Neutrophil (primary cell): ENCODE data around the gene VAMP5.
A peak's percentile ranks its signal among the peaks of the same experiment; 100 is the strongest.
"Not testable (repeated sequence)": the region's sequence is repeated elsewhere in the genome, so short reads cannot be mapped to it uniquely, and the experiment has no call there.

Experiments used
- H3K27ac ChIP-seq: fragments of 200-600 bp; sonication (generic); 2 replicates; pipeline ENCODE4 v1.5.1; 2016; ENCODE audit warnings: mild to moderate bottlenecking, moderate library complexity
- H3K27me3 ChIP-seq: fragments of 200-600 bp; sonication (generic); 2 replicates; pipeline ENCODE4 v1.6.0; 2016; ENCODE audit warnings: mild to moderate bottlenecking
- H3K36me3 ChIP-seq: fragments of 200-600 bp; sonication (generic); 2 replicates; pipeline ENCODE4 v1.5.1; 2017
- H3K4me1 ChIP-seq, 2 experiments: fragments of 200-600 bp in 1 of 2; sonication (generic) in 1 of 2; 1 replicate in 1 of 2; 2 replicates in 1 of 2; pipeline versions ENCODE4 v1.5.1 to v1.6.1; 2013 to 2016; ENCODE audit warnings: low read depth in 1 of 2, low read length in 1 of 2, mild to moderate bottlenecking in 1 of 2, moderate library complexity in 1 of 2; ENCODE audit not compliant: control insufficient read depth in 1 of 2, insufficient read depth in 1 of 2
- H3K4me3 ChIP-seq, 2 experiments: fragments of 200-600 bp in 1 of 2; sonication (generic) in 1 of 2; 1 replicate in 1 of 2; 2 replicates in 1 of 2; pipeline ENCODE4 v1.5.1; 2013 to 2016; ENCODE audit warnings: low read depth in 1 of 2, low read length in 1 of 2, mild to moderate bottlenecking in 1 of 2, moderate library complexity in 1 of 2
- H3K9me3 ChIP-seq: fragments of 200-600 bp; sonication (generic); 2 replicates; pipeline ENCODE4 v1.5.1; 2016
- TF ChIP-seq, protein P1 (sequence below): fragments of 200-600 bp; sonication (generic); IDR thresholded peaks from 2 replicates; pipeline ENCODE4 v1.5.1; 2016; ENCODE audit warnings: antibody characterized with exemption

VAMP5 gene

DNA sequence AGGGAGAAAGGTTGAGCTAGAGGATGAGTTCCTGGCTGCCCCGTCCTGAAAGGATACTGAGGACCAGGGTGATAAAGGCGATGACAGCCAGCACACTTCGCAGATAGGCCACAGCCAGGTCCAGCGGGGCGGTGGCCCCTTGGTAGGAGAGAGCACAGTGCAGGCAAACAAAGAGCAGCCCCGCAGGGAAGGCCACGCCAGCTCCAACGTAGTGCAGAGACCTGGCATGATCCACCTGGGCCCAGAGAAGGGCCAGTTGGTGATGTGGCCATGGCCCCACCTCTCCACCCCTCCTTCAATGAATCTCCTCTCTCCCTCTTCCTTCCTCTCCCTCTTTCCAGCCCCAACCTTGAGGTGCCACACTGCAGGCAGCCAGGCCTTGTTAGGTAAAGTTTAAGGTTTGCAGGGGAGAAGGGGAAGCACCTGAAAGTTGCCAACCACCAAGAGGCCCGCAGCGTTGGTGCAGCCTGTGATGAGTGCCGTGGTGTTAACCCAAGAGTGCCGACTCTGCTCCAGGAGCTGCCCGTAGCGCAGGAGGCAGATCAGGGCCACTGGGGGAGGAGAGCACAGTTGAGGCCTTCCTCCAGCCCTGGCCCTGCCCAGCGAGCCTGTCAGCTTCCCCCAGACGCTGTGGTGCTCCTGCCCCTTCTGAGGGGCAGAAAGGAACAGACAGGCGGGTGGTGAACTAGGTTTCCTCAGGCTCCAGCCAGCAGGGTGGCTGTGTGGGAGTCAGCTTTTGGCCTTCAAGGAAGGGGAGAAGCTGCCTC lies 15.4 kb downstream of the VAMP5 start:
- Histone ChIP-seq H3K27ac (no peak overlapping the region), H3K9me3 (no peaks in the 10 kb centered on the region), H3K36me3 (peaks cover 39% of the 10 kb centered on the region), H3K4me3 (no peak overlapping the region), H3K4me1 (peaks cover 45 to 54% of the 10 kb centered on the region in 2 experiments), H3K27me3 (peaks cover 14% of the 10 kb centered on the region)
- TF ChIP-seq, protein P1, sequence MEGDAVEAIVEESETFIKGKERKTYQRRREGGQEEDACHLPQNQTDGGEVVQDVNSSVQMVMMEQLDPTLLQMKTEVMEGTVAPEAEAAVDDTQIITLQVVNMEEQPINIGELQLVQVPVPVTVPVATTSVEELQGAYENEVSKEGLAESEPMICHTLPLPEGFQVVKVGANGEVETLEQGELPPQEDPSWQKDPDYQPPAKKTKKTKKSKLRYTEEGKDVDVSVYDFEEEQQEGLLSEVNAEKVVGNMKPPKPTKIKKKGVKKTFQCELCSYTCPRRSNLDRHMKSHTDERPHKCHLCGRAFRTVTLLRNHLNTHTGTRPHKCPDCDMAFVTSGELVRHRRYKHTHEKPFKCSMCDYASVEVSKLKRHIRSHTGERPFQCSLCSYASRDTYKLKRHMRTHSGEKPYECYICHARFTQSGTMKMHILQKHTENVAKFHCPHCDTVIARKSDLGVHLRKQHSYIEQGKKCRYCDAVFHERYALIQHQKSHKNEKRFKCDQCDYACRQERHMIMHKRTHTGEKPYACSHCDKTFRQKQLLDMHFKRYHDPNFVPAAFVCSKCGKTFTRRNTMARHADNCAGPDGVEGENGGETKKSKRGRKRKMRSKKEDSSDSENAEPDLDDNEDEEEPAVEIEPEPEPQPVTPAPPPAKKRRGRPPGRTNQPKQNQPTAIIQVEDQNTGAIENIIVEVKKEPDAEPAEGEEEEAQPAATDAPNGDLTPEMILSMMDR: no peak

DNA sequence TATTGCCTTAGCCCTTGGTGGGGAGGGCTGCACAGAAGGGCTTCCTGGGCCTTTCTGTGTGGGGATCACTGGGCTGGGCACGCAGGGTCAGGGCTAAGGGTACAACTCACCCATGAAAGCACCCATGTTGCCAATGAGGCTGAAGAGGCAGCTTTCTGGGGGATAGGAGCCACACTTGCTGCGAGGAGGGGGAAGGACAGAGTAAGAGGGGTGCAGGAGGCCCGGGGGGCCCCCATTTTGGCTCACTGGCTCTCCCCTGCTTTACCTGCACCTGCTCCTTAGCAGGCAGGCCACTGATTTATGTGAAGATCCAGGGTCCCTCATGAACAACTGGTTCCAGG lies 16.0 kb downstream of the VAMP5 start:
- Histone ChIP-seq H3K9me3 (no peaks in the 10 kb centered on the region), H3K4me3 (no peak overlapping the region), H3K36me3 (peaks cover 39% of the 10 kb centered on the region), H3K27ac (no peak overlapping the region), H3K27me3 (peaks cover 14% of the 10 kb centered on the region), H3K4me1 (peaks cover 46 to 54% of the 10 kb centered on the region in 2 experiments)
- TF ChIP-seq, protein P1: no peak

DNA sequence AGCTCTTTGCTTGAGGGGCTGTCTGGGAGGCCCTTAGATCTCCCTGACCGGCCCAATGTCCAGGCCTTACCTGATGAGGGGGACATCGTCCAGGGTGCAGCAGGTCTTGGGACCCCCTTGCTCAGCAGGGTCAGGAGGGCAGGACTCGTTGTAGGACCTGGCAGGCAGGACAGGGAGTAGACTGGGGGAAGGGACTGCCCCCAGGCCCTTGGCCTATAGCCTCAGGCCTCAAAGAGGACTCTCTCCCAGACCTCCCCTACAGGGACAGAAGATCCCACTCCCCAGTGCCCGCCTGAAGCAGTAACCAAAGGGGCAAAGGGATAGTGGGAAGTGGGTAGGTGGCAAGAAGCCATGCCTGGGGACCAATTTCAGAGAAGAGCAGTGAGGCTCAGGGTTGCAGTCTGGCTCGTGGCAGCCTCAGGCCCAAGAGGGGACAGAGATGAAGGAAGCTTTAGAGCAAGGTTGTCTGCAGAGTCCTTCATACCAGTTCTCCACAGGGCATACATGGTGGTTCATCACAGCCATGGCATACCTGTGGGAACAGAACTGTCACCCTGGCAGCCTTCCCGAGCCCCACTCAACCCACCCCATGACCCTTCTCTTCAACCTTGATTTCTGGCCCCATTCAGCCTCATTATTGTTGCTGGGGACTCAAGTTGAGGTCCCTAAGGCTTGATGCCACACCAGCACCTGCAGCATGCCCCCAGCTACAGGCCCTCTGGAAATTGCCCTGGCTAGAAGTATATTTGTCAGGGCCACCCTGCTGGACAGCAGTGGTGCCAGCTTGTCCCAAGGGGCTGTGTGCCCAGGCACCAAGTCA lies 16.9 kb downstream of the VAMP5 start:
- Histone ChIP-seq H3K9me3 (no peaks in the 10 kb centered on the region), H3K4me3 (no peak overlapping the region), H3K36me3 (peaks cover 49% of the 10 kb centered on the region), H3K4me1 (peaks cover 47 to 56% of the 10 kb centered on the region in 2 experiments), H3K27ac (no peak overlapping the region), H3K27me3 (peaks cover 14% of the 10 kb centered on the region)
- TF ChIP-seq, protein P1: no peak

DNA sequence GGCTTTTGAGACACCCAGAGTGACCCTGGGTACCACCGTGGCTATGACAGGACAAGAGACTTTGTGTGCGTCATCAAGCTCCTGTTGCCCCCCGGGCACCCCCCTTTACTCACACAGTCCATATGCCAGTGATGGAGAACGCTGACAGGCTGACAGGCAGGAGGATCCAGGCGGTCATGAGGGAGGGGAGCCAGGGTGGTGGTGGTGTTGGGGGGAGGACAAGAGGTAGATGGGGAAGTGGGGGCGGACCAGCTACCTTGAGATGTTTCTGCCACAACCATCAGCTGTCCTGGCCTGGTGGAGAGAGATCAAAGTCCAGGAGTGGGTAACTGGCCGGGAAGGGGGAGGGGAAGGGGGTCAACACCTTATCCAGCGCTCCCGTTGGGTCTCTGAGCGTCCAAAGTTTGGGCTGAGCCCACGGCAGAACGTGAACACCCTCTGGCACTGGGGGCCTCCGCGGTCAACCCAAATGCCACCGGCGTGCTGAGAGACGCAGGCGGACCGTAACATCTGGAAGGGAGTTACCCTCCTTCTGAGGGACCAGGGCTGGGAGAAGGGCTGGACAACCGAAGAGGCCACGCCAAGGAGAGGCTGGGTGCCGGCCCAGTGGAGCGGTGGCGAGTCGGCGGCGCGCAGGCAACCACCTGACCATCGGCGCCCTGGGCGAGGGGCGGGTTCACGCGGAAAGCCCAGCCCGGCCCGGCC lies 17.7 kb downstream of the VAMP5 start:
- peaks cover 41 to 51% of the 10 kb centered on the region in 2 experiments for H3K4me1 ChIP-seq
- TF ChIP-seq, protein P1: no peak
- H3K27me3 ChIP-seq: peaks cover 14% of the 10 kb centered on the region
- peaks cover 45% of the 10 kb centered on the region for H3K36me3 ChIP-seq
- H3K27ac ChIP-seq: peak overlapping the region; percentile 45
- peak overlapping the region; percentile 66 to 75 for H3K4me3 ChIP-seq
- H3K9me3 ChIP-seq: no peaks in the 10 kb centered on the region

DNA sequence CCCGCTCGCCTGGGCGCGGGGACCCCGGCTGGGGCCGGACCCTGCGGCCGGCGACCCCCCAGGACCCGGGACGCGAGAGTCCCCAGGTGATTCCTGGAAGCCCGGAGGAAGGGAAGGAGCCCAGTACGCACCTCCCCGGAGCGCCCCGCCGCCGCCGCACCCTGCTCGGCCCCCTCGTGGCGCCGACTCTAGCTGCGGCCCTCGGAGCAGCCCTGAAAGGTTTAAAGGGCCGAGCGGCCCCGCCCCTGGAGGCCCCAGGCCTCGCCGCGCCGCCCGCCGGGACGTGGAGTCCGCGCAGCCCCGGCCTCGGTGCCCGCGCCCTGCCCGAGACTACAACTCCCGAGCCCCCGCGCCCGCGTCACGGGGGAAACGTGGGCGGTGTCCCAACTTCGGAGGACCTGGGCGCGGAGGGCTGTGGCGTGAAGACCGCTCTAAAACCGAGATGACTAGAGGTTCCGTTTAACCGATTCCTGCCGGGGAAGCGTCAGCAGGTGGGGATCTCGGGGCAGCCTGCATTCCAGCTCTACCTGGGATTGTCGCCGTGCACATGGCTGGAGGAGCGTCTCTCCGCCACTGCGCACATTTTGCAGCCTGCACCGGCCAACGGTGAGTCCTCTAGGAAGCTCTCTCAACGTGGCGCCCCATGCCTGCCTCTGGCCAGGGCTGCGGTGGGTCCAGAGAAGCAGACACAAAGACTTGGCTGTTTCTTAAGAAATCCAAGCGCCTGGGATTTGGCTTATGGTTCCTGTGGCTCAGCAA lies 18.4 kb downstream of the VAMP5 start, which contains the start of gene TMEM150A:
TSS of gene TMEM150A (minus strand) at position 223 of the 759 bp plus-strand sequence. CDS start 750 bp downstream, outside the sequence.
- Histone ChIP-seq H3K27me3 (peaks cover 14% of the 10 kb centered on the region), H3K27ac (peak within 1 kb of the TSS; percentile 45), H3K4me1 (peaks cover 46 to 54% of the 10 kb centered on the region in 2 experiments), H3K9me3 (no peaks in the 10 kb centered on the region), H3K4me3 (peak within 1 kb of the TSS; percentile 66 to 75), H3K36me3 (peaks cover 42% of the 10 kb centered on the region)
- TF ChIP-seq, protein P1: peak; percentile 46

DNA sequence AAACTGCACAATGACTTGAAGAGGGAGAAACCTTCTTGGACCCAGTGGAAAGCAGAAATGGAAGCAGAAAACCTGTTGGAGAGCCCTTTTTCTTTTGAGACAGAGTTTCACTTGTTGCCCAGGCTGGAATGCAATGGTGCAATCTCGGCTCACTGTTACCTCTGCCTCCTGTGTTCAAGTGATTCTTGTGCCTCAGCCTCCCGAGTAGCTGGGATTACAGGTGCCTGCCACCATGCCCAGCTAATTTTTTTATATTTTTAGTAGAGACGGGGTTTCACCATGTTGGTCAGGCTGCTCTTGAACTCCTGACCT lies 19.9 kb downstream of the VAMP5 start:
- Histone ChIP-seq H3K4me3 (peak overlapping the region in 1 of 2 experiments; percentile 75), H3K27me3 (peaks cover 14% of the 10 kb centered on the region), H3K36me3 (peaks cover 42% of the 10 kb centered on the region), H3K4me1 (peaks cover 61 to 65% of the 10 kb centered on the region in 2 experiments)
- H3K9me3 ChIP-seq, H3K27ac ChIP-seq: not testable (repeated sequence)
